ENCODE results near the gene MACROD2.
A peak's percentile ranks its signal among the peaks of the same experiment; 100 is the strongest.

MACROD2 gene

DNA sequence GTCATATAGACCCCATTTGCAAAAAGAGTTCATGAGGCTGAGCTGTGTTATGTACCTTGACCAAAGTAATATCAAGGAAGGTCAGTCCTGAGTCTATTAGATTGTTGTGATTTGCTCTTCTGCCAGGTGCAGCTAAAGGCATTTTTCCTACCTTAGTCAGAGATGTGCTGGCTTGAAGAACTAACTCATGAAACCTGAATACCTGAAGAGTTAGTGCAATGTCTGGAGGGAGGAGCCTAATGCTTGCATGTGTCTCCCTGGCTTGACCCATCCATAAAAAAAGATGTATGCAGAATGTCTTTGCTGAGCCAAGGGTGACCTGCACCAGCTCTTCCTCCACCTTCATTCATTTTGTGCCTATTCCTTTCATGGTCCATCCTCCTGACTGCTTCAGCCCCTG, 1835.9 kb downstream of the MACROD2 start:
- TF ChIP-seq, protein P1, sequence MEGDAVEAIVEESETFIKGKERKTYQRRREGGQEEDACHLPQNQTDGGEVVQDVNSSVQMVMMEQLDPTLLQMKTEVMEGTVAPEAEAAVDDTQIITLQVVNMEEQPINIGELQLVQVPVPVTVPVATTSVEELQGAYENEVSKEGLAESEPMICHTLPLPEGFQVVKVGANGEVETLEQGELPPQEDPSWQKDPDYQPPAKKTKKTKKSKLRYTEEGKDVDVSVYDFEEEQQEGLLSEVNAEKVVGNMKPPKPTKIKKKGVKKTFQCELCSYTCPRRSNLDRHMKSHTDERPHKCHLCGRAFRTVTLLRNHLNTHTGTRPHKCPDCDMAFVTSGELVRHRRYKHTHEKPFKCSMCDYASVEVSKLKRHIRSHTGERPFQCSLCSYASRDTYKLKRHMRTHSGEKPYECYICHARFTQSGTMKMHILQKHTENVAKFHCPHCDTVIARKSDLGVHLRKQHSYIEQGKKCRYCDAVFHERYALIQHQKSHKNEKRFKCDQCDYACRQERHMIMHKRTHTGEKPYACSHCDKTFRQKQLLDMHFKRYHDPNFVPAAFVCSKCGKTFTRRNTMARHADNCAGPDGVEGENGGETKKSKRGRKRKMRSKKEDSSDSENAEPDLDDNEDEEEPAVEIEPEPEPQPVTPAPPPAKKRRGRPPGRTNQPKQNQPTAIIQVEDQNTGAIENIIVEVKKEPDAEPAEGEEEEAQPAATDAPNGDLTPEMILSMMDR (IDR thresholded peaks at IDR 0.05; ENCODE audit: low read depth, low read length), result no peak
- no peaks in the 10 kb centered on the region for H3K9me3 ChIP-seq
- H3K4me3 ChIP-seq (ENCODE audit: low read depth, low read length), result no peak overlapping the region
- DNase-seq, result no peak
- no peaks in the 10 kb centered on the region for H3K36me3 ChIP-seq
- peaks cover 12% of the 10 kb centered on the region for H3K4me1 ChIP-seq
- H3K27me3 ChIP-seq, result peaks cover 35% of the 10 kb centered on the region

GRCh38 chr20:15832512-15832911, 1837.2 kb downstream of the MACROD2 start:
- Histone ChIP-seq H3K27me3 (peaks cover 24% of the 10 kb centered on the region), H3K4me3 (ENCODE audit: low read depth, low read length) (no peak overlapping the region), H3K4me1 (peaks cover 18% of the 10 kb centered on the region), H3K36me3 (no peaks in the 10 kb centered on the region), H3K9me3 (no peaks in the 10 kb centered on the region)
- no peak for DNase-seq
- TF ChIP-seq, protein P1 (IDR thresholded peaks at IDR 0.05; ENCODE audit: low read depth, low read length), result no peak

DNA sequence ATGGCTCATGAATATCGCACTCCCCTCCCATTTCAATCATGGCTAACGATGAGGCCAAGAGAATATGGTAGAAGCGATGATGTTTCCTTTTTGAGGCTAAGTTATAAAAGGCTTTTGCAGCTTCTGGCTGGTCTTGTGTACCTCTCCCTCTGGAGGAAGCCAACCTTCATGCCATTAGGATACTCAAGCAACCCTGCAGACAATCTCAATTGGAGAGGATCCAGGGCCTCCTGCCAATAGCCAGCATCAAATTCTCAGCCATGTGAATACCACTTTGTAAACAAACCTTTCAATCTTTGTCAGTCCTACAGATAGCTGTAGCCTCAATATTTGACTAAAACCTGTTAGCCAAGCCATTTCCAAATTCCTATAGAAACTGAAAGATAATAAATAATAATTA, 1839.5 kb downstream of the MACROD2 start:
- Histone ChIP-seq H3K4me1 (peaks cover 25% of the 10 kb centered on the region), H3K9me3 (no peaks in the 10 kb centered on the region), H3K27me3 (peaks cover 9% of the 10 kb centered on the region), H3K4me3 (ENCODE audit: low read depth, low read length) (no peak overlapping the region), H3K36me3 (no peaks in the 10 kb centered on the region)
- DNase-seq, result peak; percentile 81
- TF ChIP-seq, protein P1 (IDR thresholded peaks at IDR 0.05; ENCODE audit: low read depth, low read length), result peak; percentile 22; the same call in 1 of the 2 replicates

DNA sequence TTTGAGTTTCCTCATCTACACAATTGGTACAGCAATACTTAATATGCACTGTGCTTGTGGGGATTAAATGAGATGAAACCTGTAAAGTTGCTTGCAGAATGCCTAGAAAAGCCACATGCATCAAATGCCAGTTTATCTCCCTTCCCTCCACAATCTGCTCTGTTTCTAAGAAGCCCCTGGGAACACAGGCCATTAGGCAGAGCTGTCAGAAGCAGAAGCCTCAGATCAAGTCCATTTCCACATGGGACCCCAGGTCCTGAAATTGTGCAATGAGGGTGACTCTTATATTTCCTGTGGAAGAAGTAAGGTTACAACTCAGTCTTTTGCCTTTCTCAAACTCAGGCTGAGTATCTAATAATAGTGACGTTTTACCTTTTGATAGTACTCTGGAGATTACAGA, 1840.5 kb downstream of the MACROD2 start:
- peaks cover 25% of the 10 kb centered on the region for H3K4me1 ChIP-seq
- no peak overlapping the region for H3K4me3 ChIP-seq (ENCODE audit: low read depth, low read length)
- H3K9me3 ChIP-seq, result no peaks in the 10 kb centered on the region
- peak; percentile 64 for DNase-seq
- peaks cover 9% of the 10 kb centered on the region for H3K27me3 ChIP-seq
- TF ChIP-seq, protein P1 (IDR thresholded peaks at IDR 0.05; ENCODE audit: low read depth, low read length), result no peak
- no peaks in the 10 kb centered on the region for H3K36me3 ChIP-seq

GRCh38 chr20:15836634-15837033, 1841.3 kb downstream of the MACROD2 start:
- Histone ChIP-seq H3K9me3 (no peaks in the 10 kb centered on the region), H3K27me3 (peaks cover 4% of the 10 kb centered on the region), H3K4me1 (peaks cover 25% of the 10 kb centered on the region), H3K4me3 (ENCODE audit: low read depth, low read length) (no peak overlapping the region), H3K36me3 (no peaks in the 10 kb centered on the region)
- DNase-seq, result no peak
- TF ChIP-seq, protein P1 (IDR thresholded peaks at IDR 0.05; ENCODE audit: low read depth, low read length), result no peak

GRCh38 chr20:15837563-15837962, 1842.2 kb downstream of the MACROD2 start:
- TF ChIP-seq, protein P1 (IDR thresholded peaks at IDR 0.05; ENCODE audit: low read depth, low read length), result no peak
- Histone ChIP-seq H3K4me3 (ENCODE audit: low read depth, low read length) (no peak overlapping the region), H3K4me1 (peaks cover 25% of the 10 kb centered on the region), H3K36me3 (no peaks in the 10 kb centered on the region), H3K27me3 (no peaks in the 10 kb centered on the region), H3K9me3 (no peaks in the 10 kb centered on the region)
- no peak for DNase-seq
